Measurements from ENCODE around the gene CHRNA4. TPM values are rescaled to one million over a fixed set of nuclear protein-coding genes. Genes with fewer than 3 reads are reported as not detected.

CHRNA4 gene
- total and polyA plus RNA-seq, 2 of the 13 experiments (the other 11 are each of a cell fraction or from before 2014, with no cell fraction given), result not detected

DNA sequence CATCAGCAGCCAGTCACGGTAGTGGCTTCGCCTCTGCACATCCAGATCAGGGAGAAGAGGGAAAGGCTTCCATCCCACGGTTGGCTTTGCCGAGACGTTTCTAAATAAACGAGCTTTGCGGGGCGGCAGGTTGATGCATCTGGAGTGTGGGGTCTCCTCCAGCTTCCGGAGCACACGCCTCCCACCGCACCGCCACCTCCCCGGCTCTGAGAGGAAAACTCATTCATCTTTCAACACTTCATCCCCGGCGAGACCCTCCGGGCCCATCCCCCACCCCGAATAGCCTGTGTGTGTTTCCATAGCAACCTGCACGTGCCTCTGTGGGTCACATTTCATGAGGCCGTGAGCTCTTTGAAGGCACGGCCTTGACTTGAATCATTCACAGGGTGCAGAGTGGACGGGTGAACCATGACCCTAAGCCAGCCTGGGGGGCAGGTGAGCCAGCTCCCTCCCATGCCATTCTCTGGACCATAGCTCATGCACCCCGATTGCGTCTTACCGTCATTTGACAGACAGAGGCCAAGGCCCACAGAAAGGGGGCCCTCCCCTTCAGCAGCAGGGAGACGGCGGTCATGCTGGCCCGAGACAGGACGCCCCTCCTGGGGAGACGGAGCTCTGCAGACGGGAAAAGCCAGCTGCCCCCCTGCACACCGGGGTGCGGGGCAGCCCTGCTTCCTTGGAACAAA is 16.2 kb upstream of the CHRNA4 start (continued):
- TF ChIP-seq DDIT3 (CRISPR knock-in tag; IDR thresholded peaks at IDR 0.05) (no peak), ZNF343 (CRISPR knock-in tag; IDR thresholded peaks at IDR 0.05) (no peak), GABPA (IDR thresholded peaks at IDR 0.05; ENCODE audit: low read depth, low read length) (no peak), GABPA (CRISPR knock-in tag; IDR thresholded peaks at IDR 0.05; ENCODE audit: low read depth) (no peak), ZNF562 (CRISPR knock-in tag; IDR thresholded peaks at IDR 0.05; ENCODE audit: borderline replicate concordance) (no peak), ZNF275 (CRISPR knock-in tag; IDR thresholded peaks at IDR 0.05; ENCODE audit: borderline replicate concordance) (no peak), CEBPG (CRISPR knock-in tag; IDR thresholded peaks at IDR 0.05) (no peak), ISL2 (CRISPR knock-in tag; IDR thresholded peaks at IDR 0.05) (no peak), CCDC6 (CRISPR knock-in tag; IDR thresholded peaks at IDR 0.05) (no peak), GATAD1 (CRISPR knock-in tag; IDR thresholded peaks at IDR 0.05) (no peak), ZNF576 (CRISPR knock-in tag; IDR thresholded peaks at IDR 0.05) (no peak), XRCC5 (optimal IDR thresholded peaks at IDR 0.05; ENCODE audit: low read length) (no peak), THAP11 (CRISPR knock-in tag; IDR thresholded peaks at IDR 0.05) (no peak), ZNF547 (CRISPR knock-in tag; IDR thresholded peaks at IDR 0.05) (no peak), ZIK1 (CRISPR knock-in tag; IDR thresholded peaks at IDR 0.05; ENCODE audit: borderline replicate concordance, low read depth) (no peak), ZNF589 (CRISPR knock-in tag; conservative IDR thresholded peaks at IDR 0.05) (no peak), GTF2F1 (IDR thresholded peaks at IDR 0.05; ENCODE audit: low read length) (no peak), CBFB (CRISPR knock-in tag; IDR thresholded peaks at IDR 0.05) (no peak), ZNF770 (CRISPR knock-in tag; IDR thresholded peaks at IDR 0.05) (no peak), RFX3 (CRISPR knock-in tag; IDR thresholded peaks at IDR 0.05) (peak; percentile 76), ZFP36L2 (CRISPR knock-in tag; IDR thresholded peaks at IDR 0.05) (no peak), SRF (IDR thresholded peaks at IDR 0.05; ENCODE audit: low read depth, low read length) (no peak), MXI1 (IDR thresholded peaks at IDR 0.05; ENCODE audit: borderline replicate concordance, low read depth, low read length) (no peak)
- TF ChIP-seq, protein P1, sequence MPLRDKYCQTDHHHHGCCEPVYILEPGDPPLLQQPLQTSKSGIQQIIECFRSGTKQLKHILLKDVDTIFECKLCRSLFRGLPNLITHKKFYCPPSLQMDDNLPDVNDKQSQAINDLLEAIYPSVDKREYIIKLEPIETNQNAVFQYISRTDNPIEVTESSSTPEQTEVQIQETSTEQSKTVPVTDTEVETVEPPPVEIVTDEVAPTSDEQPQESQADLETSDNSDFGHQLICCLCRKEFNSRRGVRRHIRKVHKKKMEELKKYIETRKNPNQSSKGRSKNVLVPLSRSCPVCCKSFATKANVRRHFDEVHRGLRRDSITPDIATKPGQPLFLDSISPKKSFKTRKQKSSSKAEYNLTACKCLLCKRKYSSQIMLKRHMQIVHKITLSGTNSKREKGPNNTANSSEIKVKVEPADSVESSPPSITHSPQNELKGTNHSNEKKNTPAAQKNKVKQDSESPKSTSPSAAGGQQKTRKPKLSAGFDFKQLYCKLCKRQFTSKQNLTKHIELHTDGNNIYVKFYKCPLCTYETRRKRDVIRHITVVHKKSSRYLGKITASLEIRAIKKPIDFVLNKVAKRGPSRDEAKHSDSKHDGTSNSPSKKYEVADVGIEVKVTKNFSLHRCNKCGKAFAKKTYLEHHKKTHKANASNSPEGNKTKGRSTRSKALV (CRISPR knock-in tag; IDR thresholded peaks at IDR 0.05), result no peak
- TF ChIP-seq, protein P2, sequence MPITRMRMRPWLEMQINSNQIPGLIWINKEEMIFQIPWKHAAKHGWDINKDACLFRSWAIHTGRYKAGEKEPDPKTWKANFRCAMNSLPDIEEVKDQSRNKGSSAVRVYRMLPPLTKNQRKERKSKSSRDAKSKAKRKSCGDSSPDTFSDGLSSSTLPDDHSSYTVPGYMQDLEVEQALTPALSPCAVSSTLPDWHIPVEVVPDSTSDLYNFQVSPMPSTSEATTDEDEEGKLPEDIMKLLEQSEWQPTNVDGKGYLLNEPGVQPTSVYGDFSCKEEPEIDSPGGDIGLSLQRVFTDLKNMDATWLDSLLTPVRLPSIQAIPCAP (CRISPR knock-in tag; IDR thresholded peaks at IDR 0.05; ENCODE audit: low read depth), result no peak
